HEK293 (cell line): ENCODE data around the gene PIGO.

Experiments used
- MZF1 ChIP-seq: fragments of 450-650 bp; formaldehyde crosslinking; IDR thresholded peaks from 2 replicates; pipeline ENCODE4 v1.5.1; 2017; ENCODE audit warnings: missing biosample characterization, missing genetic modification characterization, borderline replicate concordance
- SALL2 ChIP-seq: fragments of 450-650 bp; formaldehyde crosslinking; IDR thresholded peaks from 2 replicates; pipeline ENCODE4 v1.5.0; 2017; ENCODE audit warnings: missing biosample characterization, mild to moderate bottlenecking, missing genetic modification characterization, borderline replicate concordance
- SP7 ChIP-seq: fragments of 450-650 bp; formaldehyde crosslinking; IDR thresholded peaks from 2 replicates; pipeline ENCODE4 v1.5.1; 2016; ENCODE audit warnings: missing biosample characterization, missing genetic modification characterization
- ZNF132 ChIP-seq: fragments of 450-650 bp; formaldehyde crosslinking; IDR thresholded peaks from 2 replicates; pipeline ENCODE4 v1.5.1; 2017; ENCODE audit warnings: missing biosample characterization, missing genetic modification characterization, borderline replicate concordance
- ZNF138 ChIP-seq: fragments of 450-650 bp; formaldehyde crosslinking; IDR thresholded peaks from 2 replicates; pipeline ENCODE4 v1.5.1; 2016; ENCODE audit warnings: missing biosample characterization, missing genetic modification characterization, borderline replicate concordance
- ZNF157 ChIP-seq: fragments of 450-650 bp; formaldehyde crosslinking; IDR thresholded peaks from 2 replicates; pipeline ENCODE4 v1.5.1; 2016; ENCODE audit warnings: missing biosample characterization, missing genetic modification characterization
- ZNF174 ChIP-seq: fragments of 450-650 bp; formaldehyde crosslinking; IDR thresholded peaks from 2 replicates; pipeline ENCODE4 v1.5.0; 2017; ENCODE audit warnings: missing biosample characterization, mild to moderate bottlenecking, missing genetic modification characterization
- ZNF202 ChIP-seq: fragments of 450-650 bp; formaldehyde crosslinking; IDR thresholded peaks from 2 replicates; pipeline ENCODE4 v1.5.1; 2016; ENCODE audit warnings: missing biosample characterization, missing genetic modification characterization, borderline replicate concordance
- ZNF211 ChIP-seq: fragments of 450-650 bp; formaldehyde crosslinking; IDR thresholded peaks from 2 replicates; pipeline ENCODE4 v1.5.1; 2016; ENCODE audit warnings: low read depth, missing biosample characterization, missing genetic modification characterization
- ZNF223 ChIP-seq: fragments of 450-650 bp; formaldehyde crosslinking; IDR thresholded peaks from 2 replicates; pipeline ENCODE4 v1.5.1; 2016; ENCODE audit warnings: missing biosample characterization, missing genetic modification characterization
- ZNF266 ChIP-seq: fragments of 450-650 bp; formaldehyde crosslinking; IDR thresholded peaks from 2 replicates; pipeline ENCODE4 v1.5.1; 2016; ENCODE audit warnings: missing biosample characterization, missing genetic modification characterization, low read depth
- ZNF311 ChIP-seq: fragments of 450-650 bp; formaldehyde crosslinking; IDR thresholded peaks from 2 replicates; pipeline ENCODE4 v1.5.1; 2017; ENCODE audit warnings: missing biosample characterization, missing genetic modification characterization, borderline replicate concordance
- ZNF335 ChIP-seq: fragments of 450-650 bp; formaldehyde crosslinking; conservative IDR thresholded peaks from 2 replicates; pipeline ENCODE4 v1.5.1; 2016; ENCODE audit warnings: missing biosample characterization, missing genetic modification characterization
- ZNF394 ChIP-seq: fragments of 450-650 bp; formaldehyde crosslinking; IDR thresholded peaks from 2 replicates; pipeline ENCODE4 v1.5.1; 2016; ENCODE audit warnings: missing biosample characterization, missing genetic modification characterization, mild to moderate bottlenecking, moderate library complexity, borderline replicate concordance
- ZNF416 ChIP-seq: fragments of 450-650 bp; formaldehyde crosslinking; IDR thresholded peaks from 2 replicates; pipeline ENCODE4 v1.5.1; 2016; ENCODE audit warnings: missing biosample characterization, missing genetic modification characterization
- ZNF610 ChIP-seq: fragments of 450-650 bp; formaldehyde crosslinking; IDR thresholded peaks from 2 replicates; pipeline ENCODE4 v1.5.1; 2016; ENCODE audit warnings: missing biosample characterization, missing genetic modification characterization, borderline replicate concordance
- ZNF654 ChIP-seq: fragments of 450-650 bp; formaldehyde crosslinking; IDR thresholded peaks from 2 replicates; pipeline ENCODE4 v1.5.1; 2016; ENCODE audit warnings: low read depth, missing biosample characterization, missing genetic modification characterization
- ZNF660 ChIP-seq: fragments of 450-650 bp; IDR thresholded peaks from 2 replicates; pipeline ENCODE4 v1.5.1; 2018; ENCODE audit warnings: missing biosample characterization, mild to moderate bottlenecking, missing genetic modification characterization
- ZNF677 ChIP-seq: fragments of 450-650 bp; IDR thresholded peaks from 2 replicates; pipeline ENCODE4 v1.5.0; 2018; ENCODE audit warnings: missing biosample characterization, mild to moderate bottlenecking, missing genetic modification characterization, moderate library complexity
- TF ChIP-seq, protein P1 (sequence below): fragments of 450-650 bp; formaldehyde crosslinking; IDR thresholded peaks from 2 replicates; pipeline ENCODE4 v1.5.1; 2016; ENCODE audit warnings: missing biosample characterization, missing genetic modification characterization
- TF ChIP-seq, protein P2 (sequence below): fragments of 450-650 bp; formaldehyde crosslinking; IDR thresholded peaks from 2 replicates; pipeline ENCODE4 v1.5.1; 2016; ENCODE audit warnings: missing biosample characterization, missing genetic modification characterization
- TF ChIP-seq, protein P3 (sequence below): fragments of 450-650 bp; formaldehyde crosslinking; IDR thresholded peaks from 2 replicates; pipeline ENCODE4 v1.5.1; 2017; ENCODE audit warnings: missing biosample characterization, missing genetic modification characterization
- TF ChIP-seq, protein P4 (sequence below): fragments of 450-650 bp; formaldehyde crosslinking; IDR thresholded peaks from 2 replicates; pipeline ENCODE4 v1.5.1; 2017; ENCODE audit warnings: missing biosample characterization, missing genetic modification characterization
- TF ChIP-seq, protein P5 (sequence below): fragments of 450-650 bp; formaldehyde crosslinking; conservative IDR thresholded peaks from 2 replicates; pipeline ENCODE4 v1.5.1; 2016; ENCODE audit warnings: low read depth, missing biosample characterization, missing genetic modification characterization
- TF ChIP-seq, protein P6 (sequence below): fragments of 450-650 bp; formaldehyde crosslinking; IDR thresholded peaks from 2 replicates; pipeline ENCODE4 v1.5.1; 2016; ENCODE audit warnings: missing biosample characterization, missing genetic modification characterization

PIGO gene

DNA sequence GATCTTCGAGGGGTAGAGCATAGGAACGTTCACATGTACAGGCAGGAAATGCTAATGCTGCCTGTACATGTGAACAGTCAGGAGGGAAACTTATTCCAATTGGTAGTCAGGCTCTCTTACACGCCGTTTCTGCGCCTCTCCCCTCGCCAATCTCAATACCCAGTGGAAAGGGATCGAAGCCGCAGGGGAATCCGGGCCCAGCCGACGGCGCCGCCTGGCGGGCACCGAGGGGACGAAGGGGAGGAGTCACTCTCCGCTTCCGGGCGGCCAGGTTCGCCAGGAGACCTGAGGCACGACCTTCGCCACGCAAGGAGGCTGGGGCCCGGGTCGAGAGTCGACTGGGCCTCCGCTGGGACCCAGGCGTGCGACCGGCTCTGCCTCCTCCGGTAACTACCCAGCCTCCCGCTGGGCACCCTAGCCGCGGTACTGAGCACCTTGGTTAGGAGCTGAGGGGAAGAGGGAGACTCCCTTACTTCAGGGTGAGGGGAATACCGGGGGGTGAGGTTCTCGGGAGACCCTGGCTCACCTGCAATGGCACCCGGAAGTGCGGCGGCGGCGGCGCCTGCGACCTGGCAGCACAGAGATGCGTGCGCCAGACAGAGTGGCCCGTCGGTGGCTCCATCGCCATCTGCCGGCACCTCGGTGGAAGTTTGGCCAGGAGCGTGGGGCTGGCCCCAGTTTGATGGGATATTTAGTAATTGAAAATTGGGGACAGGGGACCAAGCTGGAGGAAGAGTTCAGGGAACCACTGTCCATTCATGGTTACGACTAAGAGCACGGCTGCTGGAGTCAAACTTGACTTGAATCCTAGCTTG is at the start of gene PIGO (continued):
- TF ChIP-seq, protein P1, sequence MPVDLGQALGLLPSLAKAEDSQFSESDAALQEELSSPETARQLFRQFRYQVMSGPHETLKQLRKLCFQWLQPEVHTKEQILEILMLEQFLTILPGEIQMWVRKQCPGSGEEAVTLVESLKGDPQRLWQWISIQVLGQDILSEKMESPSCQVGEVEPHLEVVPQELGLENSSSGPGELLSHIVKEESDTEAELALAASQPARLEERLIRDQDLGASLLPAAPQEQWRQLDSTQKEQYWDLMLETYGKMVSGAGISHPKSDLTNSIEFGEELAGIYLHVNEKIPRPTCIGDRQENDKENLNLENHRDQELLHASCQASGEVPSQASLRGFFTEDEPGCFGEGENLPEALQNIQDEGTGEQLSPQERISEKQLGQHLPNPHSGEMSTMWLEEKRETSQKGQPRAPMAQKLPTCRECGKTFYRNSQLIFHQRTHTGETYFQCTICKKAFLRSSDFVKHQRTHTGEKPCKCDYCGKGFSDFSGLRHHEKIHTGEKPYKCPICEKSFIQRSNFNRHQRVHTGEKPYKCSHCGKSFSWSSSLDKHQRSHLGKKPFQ (tag by site-specific recombination), result no peak
- TF ChIP-seq ZNF677 (tag by site-specific recombination), result no peak
- no peak for TF ChIP-seq ZNF416 (tag by site-specific recombination)
- no peak for TF ChIP-seq ZNF157 (tag by site-specific recombination)
- TF ChIP-seq, protein P2, sequence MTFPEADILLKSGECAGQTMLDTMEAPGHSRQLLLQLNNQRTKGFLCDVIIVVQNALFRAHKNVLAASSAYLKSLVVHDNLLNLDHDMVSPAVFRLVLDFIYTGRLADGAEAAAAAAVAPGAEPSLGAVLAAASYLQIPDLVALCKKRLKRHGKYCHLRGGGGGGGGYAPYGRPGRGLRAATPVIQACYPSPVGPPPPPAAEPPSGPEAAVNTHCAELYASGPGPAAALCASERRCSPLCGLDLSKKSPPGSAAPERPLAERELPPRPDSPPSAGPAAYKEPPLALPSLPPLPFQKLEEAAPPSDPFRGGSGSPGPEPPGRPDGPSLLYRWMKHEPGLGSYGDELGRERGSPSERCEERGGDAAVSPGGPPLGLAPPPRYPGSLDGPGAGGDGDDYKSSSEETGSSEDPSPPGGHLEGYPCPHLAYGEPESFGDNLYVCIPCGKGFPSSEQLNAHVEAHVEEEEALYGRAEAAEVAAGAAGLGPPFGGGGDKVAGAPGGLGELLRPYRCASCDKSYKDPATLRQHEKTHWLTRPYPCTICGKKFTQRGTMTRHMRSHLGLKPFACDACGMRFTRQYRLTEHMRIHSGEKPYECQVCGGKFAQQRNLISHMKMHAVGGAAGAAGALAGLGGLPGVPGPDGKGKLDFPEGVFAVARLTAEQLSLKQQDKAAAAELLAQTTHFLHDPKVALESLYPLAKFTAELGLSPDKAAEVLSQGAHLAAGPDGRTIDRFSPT, result no peak
- TF ChIP-seq, protein P3, sequence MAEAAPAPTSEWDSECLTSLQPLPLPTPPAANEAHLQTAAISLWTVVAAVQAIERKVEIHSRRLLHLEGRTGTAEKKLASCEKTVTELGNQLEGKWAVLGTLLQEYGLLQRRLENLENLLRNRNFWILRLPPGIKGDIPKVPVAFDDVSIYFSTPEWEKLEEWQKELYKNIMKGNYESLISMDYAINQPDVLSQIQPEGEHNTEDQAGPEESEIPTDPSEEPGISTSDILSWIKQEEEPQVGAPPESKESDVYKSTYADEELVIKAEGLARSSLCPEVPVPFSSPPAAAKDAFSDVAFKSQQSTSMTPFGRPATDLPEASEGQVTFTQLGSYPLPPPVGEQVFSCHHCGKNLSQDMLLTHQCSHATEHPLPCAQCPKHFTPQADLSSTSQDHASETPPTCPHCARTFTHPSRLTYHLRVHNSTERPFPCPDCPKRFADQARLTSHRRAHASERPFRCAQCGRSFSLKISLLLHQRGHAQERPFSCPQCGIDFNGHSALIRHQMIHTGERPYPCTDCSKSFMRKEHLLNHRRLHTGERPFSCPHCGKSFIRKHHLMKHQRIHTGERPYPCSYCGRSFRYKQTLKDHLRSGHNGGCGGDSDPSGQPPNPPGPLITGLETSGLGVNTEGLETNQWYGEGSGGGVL (tag by site-specific recombination), result no peak
- peak; percentile 63; the same call in 1 of the 2 replicates for TF ChIP-seq ZNF394 (tag by site-specific recombination)
- TF ChIP-seq ZNF138 (tag by site-specific recombination), result no peak
- peak; percentile 21; the same call in 1 of the 2 replicates for TF ChIP-seq ZNF610 (tag by site-specific recombination)
- TF ChIP-seq, protein P4, sequence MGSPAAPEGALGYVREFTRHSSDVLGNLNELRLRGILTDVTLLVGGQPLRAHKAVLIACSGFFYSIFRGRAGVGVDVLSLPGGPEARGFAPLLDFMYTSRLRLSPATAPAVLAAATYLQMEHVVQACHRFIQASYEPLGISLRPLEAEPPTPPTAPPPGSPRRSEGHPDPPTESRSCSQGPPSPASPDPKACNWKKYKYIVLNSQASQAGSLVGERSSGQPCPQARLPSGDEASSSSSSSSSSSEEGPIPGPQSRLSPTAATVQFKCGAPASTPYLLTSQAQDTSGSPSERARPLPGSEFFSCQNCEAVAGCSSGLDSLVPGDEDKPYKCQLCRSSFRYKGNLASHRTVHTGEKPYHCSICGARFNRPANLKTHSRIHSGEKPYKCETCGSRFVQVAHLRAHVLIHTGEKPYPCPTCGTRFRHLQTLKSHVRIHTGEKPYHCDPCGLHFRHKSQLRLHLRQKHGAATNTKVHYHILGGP (tag by site-specific recombination), result no peak
- no peak for TF ChIP-seq ZNF174
- peak; percentile 16 for TF ChIP-seq ZNF654 (tag by site-specific recombination)
- TF ChIP-seq SP7 (tag by site-specific recombination), result peak; percentile 87
- TF ChIP-seq, protein P5, sequence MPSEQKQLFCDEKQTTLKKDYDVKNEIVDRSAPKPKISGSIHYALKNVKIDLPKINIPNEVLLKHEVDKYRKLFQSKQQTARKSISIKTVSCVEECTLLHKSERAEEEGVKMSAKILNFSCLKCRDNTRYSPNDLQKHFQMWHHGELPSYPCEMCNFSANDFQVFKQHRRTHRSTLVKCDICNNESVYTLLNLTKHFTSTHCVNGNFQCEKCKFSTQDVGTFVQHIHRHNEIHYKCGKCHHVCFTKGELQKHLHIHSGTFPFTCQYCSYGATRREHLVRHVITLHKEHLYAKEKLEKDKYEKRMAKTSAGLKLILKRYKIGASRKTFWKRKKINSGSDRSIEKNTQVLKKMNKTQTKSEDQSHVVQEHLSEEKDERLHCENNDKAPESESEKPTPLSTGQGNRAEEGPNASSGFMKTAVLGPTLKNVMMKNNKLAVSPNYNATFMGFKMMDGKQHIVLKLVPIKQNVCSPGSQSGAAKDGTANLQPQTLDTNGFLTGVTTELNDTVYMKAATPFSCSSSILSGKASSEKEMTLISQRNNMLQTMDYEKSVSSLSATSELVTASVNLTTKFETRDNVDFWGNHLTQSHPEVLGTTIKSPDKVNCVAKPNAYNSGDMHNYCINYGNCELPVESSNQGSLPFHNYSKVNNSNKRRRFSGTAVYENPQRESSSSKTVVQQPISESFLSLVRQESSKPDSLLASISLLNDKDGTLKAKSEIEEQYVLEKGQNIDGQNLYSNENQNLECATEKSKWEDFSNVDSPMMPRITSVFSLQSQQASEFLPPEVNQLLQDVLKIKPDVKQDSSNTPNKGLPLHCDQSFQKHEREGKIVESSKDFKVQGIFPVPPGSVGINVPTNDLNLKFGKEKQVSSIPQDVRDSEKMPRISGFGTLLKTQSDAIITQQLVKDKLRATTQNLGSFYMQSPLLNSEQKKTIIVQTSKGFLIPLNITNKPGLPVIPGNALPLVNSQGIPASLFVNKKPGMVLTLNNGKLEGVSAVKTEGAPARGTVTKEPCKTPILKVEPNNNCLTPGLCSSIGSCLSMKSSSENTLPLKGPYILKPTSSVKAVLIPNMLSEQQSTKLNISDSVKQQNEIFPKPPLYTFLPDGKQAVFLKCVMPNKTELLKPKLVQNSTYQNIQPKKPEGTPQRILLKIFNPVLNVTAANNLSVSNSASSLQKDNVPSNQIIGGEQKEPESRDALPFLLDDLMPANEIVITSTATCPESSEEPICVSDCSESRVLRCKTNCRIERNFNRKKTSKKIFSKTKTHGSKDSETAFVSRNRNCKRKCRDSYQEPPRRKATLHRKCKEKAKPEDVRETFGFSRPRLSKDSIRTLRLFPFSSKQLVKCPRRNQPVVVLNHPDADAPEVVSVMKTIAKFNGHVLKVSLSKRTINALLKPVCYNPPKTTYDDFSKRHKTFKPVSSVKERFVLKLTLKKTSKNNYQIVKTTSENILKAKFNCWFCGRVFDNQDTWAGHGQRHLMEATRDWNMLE (tag by site-specific recombination), result peak; percentile 78
- no peak for TF ChIP-seq ZNF223 (tag by site-specific recombination)
- TF ChIP-seq SALL2, result no peak
- no peak for TF ChIP-seq ZNF311 (tag by site-specific recombination)
- no peak for TF ChIP-seq ZNF132 (tag by site-specific recombination)
- TF ChIP-seq, protein P6, sequence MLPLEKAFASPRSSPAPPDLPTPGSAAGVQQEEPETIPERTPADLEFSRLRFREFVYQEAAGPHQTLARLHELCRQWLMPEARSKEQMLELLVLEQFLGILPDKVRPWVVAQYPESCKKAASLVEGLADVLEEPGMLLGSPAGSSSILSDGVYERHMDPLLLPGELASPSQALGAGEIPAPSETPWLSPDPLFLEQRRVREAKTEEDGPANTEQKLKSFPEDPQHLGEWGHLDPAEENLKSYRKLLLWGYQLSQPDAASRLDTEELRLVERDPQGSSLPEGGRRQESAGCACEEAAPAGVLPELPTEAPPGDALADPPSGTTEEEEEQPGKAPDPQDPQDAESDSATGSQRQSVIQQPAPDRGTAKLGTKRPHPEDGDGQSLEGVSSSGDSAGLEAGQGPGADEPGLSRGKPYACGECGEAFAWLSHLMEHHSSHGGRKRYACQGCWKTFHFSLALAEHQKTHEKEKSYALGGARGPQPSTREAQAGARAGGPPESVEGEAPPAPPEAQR (tag by site-specific recombination), result no peak
- no peak for TF ChIP-seq ZNF202 (tag by site-specific recombination)
- peak; percentile 100 for TF ChIP-seq MZF1 (tag by site-specific recombination)
- peak; percentile 92 for TF ChIP-seq ZNF335 (tag by site-specific recombination)
- no peak for TF ChIP-seq ZNF266 (tag by site-specific recombination)
- peak; percentile 71 for TF ChIP-seq ZNF660 (tag by site-specific recombination)
- TF ChIP-seq ZNF211 (tag by site-specific recombination), result no peak
